Measurements from ENCODE around the gene IQSEC2.

The IQSEC2 gene

DNA sequence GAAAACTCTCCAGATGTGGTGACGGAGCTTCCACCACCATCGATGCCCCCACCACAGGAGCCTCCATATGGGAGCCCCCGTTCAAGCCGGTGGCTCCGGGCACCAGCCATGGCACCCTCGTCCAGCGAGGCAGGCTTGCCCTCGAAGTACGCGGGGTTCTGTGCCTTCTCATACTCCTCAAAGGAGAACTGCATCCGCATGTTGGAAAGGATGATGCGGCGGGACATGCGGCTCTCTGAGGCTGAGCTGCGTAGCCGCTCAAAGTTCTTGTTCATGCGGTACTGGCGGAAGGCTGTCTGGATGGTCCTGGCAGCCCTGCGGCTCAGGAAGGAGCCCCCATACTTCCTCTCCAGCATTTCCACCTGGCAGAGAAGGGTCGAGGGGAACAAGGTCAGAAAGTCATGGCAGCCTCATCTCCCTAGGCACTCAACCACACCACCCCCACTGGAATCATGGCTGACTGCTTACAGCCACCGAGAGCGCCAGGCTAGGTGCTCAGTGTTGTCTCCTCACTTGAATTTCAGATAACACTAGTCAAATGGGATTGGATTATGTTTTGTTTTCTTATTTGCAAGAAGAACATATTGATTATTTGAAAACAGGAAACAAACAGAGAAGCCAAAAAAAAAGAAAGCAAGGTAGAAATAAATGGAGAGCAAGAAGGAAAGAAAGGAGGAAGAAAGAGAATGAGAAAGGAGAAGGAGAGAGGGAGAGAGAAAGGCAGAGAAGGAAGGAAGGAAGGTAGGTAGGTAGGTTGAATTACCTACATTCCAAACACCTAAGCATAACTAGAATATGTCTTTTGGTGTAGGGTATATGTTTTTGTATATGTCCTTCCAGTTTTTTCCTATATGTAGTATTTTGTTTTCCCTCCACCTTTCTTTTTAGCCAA, 26.6 kb downstream of the IQSEC2 start:
- TF ChIP-seq, protein P1, sequence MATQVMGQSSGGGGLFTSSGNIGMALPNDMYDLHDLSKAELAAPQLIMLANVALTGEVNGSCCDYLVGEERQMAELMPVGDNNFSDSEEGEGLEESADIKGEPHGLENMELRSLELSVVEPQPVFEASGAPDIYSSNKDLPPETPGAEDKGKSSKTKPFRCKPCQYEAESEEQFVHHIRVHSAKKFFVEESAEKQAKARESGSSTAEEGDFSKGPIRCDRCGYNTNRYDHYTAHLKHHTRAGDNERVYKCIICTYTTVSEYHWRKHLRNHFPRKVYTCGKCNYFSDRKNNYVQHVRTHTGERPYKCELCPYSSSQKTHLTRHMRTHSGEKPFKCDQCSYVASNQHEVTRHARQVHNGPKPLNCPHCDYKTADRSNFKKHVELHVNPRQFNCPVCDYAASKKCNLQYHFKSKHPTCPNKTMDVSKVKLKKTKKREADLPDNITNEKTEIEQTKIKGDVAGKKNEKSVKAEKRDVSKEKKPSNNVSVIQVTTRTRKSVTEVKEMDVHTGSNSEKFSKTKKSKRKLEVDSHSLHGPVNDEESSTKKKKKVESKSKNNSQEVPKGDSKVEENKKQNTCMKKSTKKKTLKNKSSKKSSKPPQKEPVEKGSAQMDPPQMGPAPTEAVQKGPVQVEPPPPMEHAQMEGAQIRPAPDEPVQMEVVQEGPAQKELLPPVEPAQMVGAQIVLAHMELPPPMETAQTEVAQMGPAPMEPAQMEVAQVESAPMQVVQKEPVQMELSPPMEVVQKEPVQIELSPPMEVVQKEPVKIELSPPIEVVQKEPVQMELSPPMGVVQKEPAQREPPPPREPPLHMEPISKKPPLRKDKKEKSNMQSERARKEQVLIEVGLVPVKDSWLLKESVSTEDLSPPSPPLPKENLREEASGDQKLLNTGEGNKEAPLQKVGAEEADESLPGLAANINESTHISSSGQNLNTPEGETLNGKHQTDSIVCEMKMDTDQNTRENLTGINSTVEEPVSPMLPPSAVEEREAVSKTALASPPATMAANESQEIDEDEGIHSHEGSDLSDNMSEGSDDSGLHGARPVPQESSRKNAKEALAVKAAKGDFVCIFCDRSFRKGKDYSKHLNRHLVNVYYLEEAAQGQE (IDR thresholded peaks at IDR 0.05; ENCODE audit: low read depth) = no peak
- TF ChIP-seq TAF1 (IDR thresholded peaks at IDR 0.05; ENCODE audit: low read depth) = no peak
- no peak for TF ChIP-seq MAX (IDR thresholded peaks at IDR 0.05)
- TF ChIP-seq EP300 (IDR thresholded peaks at IDR 0.05; ENCODE audit: borderline replicate concordance) = no peak
- no peak for TF ChIP-seq NFIC (IDR thresholded peaks at IDR 0.05)
- TF ChIP-seq, protein P2, sequence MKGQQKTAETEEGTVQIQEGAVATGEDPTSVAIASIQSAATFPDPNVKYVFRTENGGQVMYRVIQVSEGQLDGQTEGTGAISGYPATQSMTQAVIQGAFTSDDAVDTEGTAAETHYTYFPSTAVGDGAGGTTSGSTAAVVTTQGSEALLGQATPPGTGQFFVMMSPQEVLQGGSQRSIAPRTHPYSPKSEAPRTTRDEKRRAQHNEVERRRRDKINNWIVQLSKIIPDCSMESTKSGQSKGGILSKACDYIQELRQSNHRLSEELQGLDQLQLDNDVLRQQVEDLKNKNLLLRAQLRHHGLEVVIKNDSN (IDR thresholded peaks at IDR 0.05) = no peak
- no peak for TF ChIP-seq RAD21 (IDR thresholded peaks at IDR 0.05; ENCODE audit: low read depth)
- no peak for TF ChIP-seq TCF12 (IDR thresholded peaks at IDR 0.05; ENCODE audit: low read depth)
- no peak for TF ChIP-seq YY1 (IDR thresholded peaks at IDR 0.05; ENCODE audit: low read depth)
- no peak for TF ChIP-seq EGR1 (IDR thresholded peaks at IDR 0.05)
- no peak for TF ChIP-seq CEBPB (IDR thresholded peaks at IDR 0.05)
- TF ChIP-seq CREB1 (IDR thresholded peaks at IDR 0.05; ENCODE audit: low read depth) = no peak
- no peak for TF ChIP-seq FOXM1 (IDR thresholded peaks at IDR 0.05; ENCODE audit: borderline replicate concordance, low read depth)
- TF ChIP-seq TEAD4 (IDR thresholded peaks at IDR 0.05) = no peak

- TF ChIP-seq CEBPB (IDR thresholded peaks at IDR 0.05) (no peak), FOXM1 (IDR thresholded peaks at IDR 0.05; ENCODE audit: borderline replicate concordance, low read depth) (no peak)
- TF ChIP-seq, protein P2 (IDR thresholded peaks at IDR 0.05) = no peak
Observed at GRCh38 chrX:53253293-53254020, 27.9 kb downstream of the IQSEC2 start.

- no peak for TF ChIP-seq TEAD4 (IDR thresholded peaks at IDR 0.05)
- TF ChIP-seq, protein P2 (IDR thresholded peaks at IDR 0.05) = no peak
- TF ChIP-seq ZBTB7A (IDR thresholded peaks at IDR 0.05; ENCODE audit: low read depth) = no peak
- TF ChIP-seq CREB1 (IDR thresholded peaks at IDR 0.05; ENCODE audit: low read depth) = no peak
- TF ChIP-seq NFIC (IDR thresholded peaks at IDR 0.05) = no peak
- no peak for TF ChIP-seq EGR1 (IDR thresholded peaks at IDR 0.05)
- TF ChIP-seq RAD21 (IDR thresholded peaks at IDR 0.05; ENCODE audit: low read depth) = no peak
- no peak for TF ChIP-seq YY1 (IDR thresholded peaks at IDR 0.05; ENCODE audit: low read depth)
- no peak for TF ChIP-seq TCF12 (IDR thresholded peaks at IDR 0.05; ENCODE audit: low read depth)
- TF ChIP-seq CEBPB (IDR thresholded peaks at IDR 0.05) = no peak
- TF ChIP-seq, protein P1 (IDR thresholded peaks at IDR 0.05; ENCODE audit: low read depth) = no peak
- no peak for TF ChIP-seq MAX (IDR thresholded peaks at IDR 0.05)
- no peak for TF ChIP-seq EP300 (IDR thresholded peaks at IDR 0.05; ENCODE audit: borderline replicate concordance)
Observed at GRCh38 chrX:53251307-53251706, 30.1 kb downstream of the IQSEC2 start.

- TF ChIP-seq ZBTB7A (IDR thresholded peaks at IDR 0.05; ENCODE audit: low read depth) (no peak), FOXM1 (IDR thresholded peaks at IDR 0.05; ENCODE audit: borderline replicate concordance, low read depth) (no peak), EGR1 (IDR thresholded peaks at IDR 0.05) (no peak), NFIC (IDR thresholded peaks at IDR 0.05) (no peak), TCF12 (IDR thresholded peaks at IDR 0.05; ENCODE audit: low read depth) (no peak), RAD21 (IDR thresholded peaks at IDR 0.05; ENCODE audit: low read depth) (no peak), CREB1 (IDR thresholded peaks at IDR 0.05; ENCODE audit: low read depth) (no peak), TEAD4 (IDR thresholded peaks at IDR 0.05) (no peak)
Observed at GRCh38 chrX:53250556-53250955, 30.8 kb downstream of the IQSEC2 start.
